RCC 7860 (cell line): Measurements from ENCODE around the gene TCP11L2.
A peak's percentile ranks its signal among the peaks of the same experiment; 100 is the strongest.
"Not testable (repeated sequence)": the region's sequence is repeated elsewhere in the genome, so short reads cannot be mapped to it uniquely, and the experiment has no call there.

Source experiments
- DNase-seq: peaks from one replicate; pipeline ENCODE4 v3.0.0-alpha.2; 2015; ENCODE audit warnings: low spot score
- FAIRE-seq: peaks from 2 replicates; lab custom pipeline; 2012; peaks lifted over from hg19 to GRCh38; lab: Jason Lieb, UNC

Gene TCP11L2

GRCh38 chr12:106282457-106283097 is 20.0 kb upstream of the TCP11L2 start:
- peak; percentile 39 for DNase-seq
- FAIRE-seq = no peak

GRCh38 chr12:106284358-106285105 is 18.0 kb upstream of the TCP11L2 start:
- FAIRE-seq = no peak
- no peak for DNase-seq

GRCh38 chr12:106285982-106286381 is 16.6 kb upstream of the TCP11L2 start:
- FAIRE-seq = no peak
- DNase-seq = no peak

- FAIRE-seq, DNase-seq: not testable (repeated sequence)
Observed at GRCh38 chr12:106286576-106287162, 15.9 kb upstream of the TCP11L2 start.

GRCh38 chr12:106287364-106287763 is 15.2 kb upstream of the TCP11L2 start:
- FAIRE-seq (no peak), DNase-seq (no peak)

GRCh38 chr12:106288101-106288493 is 14.4 kb upstream of the TCP11L2 start:
- DNase-seq = no peak
- FAIRE-seq = no peak

GRCh38 chr12:106288494-106289195 is 13.9 kb upstream of the TCP11L2 start:
- DNase-seq (peak; percentile 79), FAIRE-seq (peak; percentile 89)

- DNase-seq (no peak), FAIRE-seq (no peak)
Observed at GRCh38 chr12:106289196-106289681, 13.3 kb upstream of the TCP11L2 start.

GRCh38 chr12:106290666-106291065 is 11.9 kb upstream of the TCP11L2 start:
- FAIRE-seq (no peak), DNase-seq (no peak)

- DNase-seq = no peak
- no peak for FAIRE-seq
Observed at GRCh38 chr12:106291342-106291741, 11.2 kb upstream of the TCP11L2 start.

- FAIRE-seq = no peak
- DNase-seq = no peak
Observed at GRCh38 chr12:106292339-106292738, 10.2 kb upstream of the TCP11L2 start.

- FAIRE-seq = peak; percentile 81
- DNase-seq = peak; percentile 85
Observed at GRCh38 chr12:106296179-106296877, 6.2 kb upstream of the TCP11L2 start.

GRCh38 chr12:106297075-106297474 is 5.5 kb upstream of the TCP11L2 start:
- no peak for DNase-seq
- no peak for FAIRE-seq

- no peak for FAIRE-seq
- no peak for DNase-seq
Observed at GRCh38 chr12:106297681-106298080, 4.9 kb upstream of the TCP11L2 start.

- no peak for DNase-seq
Observed at GRCh38 chr12:106299202-106299774, 3.2 kb upstream of the TCP11L2 start.

GRCh38 chr12:106300761-106301160 is 1.8 kb upstream of the TCP11L2 start:
- FAIRE-seq = no peak
- no peak for DNase-seq

More at GRCh38 chr12:106299202-106299774, 3.2 kb upstream of the TCP11L2 start:
- FAIRE-seq = no peak

GRCh38 chr12:106301241-106301610 is 1.3 kb upstream of the TCP11L2 start:
- FAIRE-seq (no peak), DNase-seq (no peak)

GRCh38 chr12:106301611-106302321 is 767 bp upstream of the TCP11L2 start:
- no peak for FAIRE-seq
- DNase-seq = no peak

GRCh38 chr12:106303202-106303820 is 778 bp downstream of the TCP11L2 start:
- FAIRE-seq (no peak), DNase-seq (peak; percentile 21)
